BJ (cell line): Measurements from ENCODE around the gene PFN1. TPM values are rescaled to one million over a fixed set of nuclear protein-coding genes. Genes with fewer than 3 reads are reported as not detected.

Source experiments
- CTCF ChIA-PET: fragments of 350-600 bp; formaldehyde crosslinking; extraction: SDS; loops from one replicate; lab custom pipeline; 2021; ENCODE audit warnings: antibody characterized with exemption, inconsistent platforms; lab: Yijun Ruan, JAX
- POLR2A ChIA-PET: fragments of 300-600 bp; sonication (Branson Sonifier 250); formaldehyde crosslinking; extraction: SDS; loops from one replicate; lab custom pipeline; 2021; ENCODE audit warnings: antibody characterized with exemption; lab: Charles Lee
- DNase-seq: peaks from one replicate; pipeline ENCODE4 v3.0.0-alpha.2; 2011; ENCODE audit warnings: low read depth
- H3K27me3 ChIP-seq: 2 replicates; pipeline ENCODE4 v1.6.0; 2011; ENCODE audit warnings: low read length; ENCODE audit not compliant: control insufficient read depth, insufficient read depth
- H3K36me3 ChIP-seq: 2 replicates; pipeline ENCODE4 v1.5.1; 2011; ENCODE audit warnings: low read length; ENCODE audit not compliant: control insufficient read depth, insufficient read depth
- H3K4me3 ChIP-seq: 2 replicates; pipeline ENCODE4 v1.5.1; 2011; ENCODE audit warnings: low read depth, mild to moderate bottlenecking, control low read depth, low read length
- CTCF ChIP-seq: IDR thresholded peaks from 2 replicates; pipeline ENCODE4 v1.5.1; 2011; ENCODE audit warnings: low read depth, mild to moderate bottlenecking, control low read depth, inconsistent platforms, low read length, moderate library complexity; ENCODE audit not compliant: insufficient read depth
- polyA plus RNA-seq: library from polyadenylated mRNA; depleted of rRNA; stranded (reverse); fragments of >200 nt; gene quantifications from 2 replicates; pipeline ENCODE4 v1.2.3, GENCODE V29; 2011

Gene PFN1
- polyA plus RNA-seq, 1 experiment, result 1,791 TPM

DNA sequence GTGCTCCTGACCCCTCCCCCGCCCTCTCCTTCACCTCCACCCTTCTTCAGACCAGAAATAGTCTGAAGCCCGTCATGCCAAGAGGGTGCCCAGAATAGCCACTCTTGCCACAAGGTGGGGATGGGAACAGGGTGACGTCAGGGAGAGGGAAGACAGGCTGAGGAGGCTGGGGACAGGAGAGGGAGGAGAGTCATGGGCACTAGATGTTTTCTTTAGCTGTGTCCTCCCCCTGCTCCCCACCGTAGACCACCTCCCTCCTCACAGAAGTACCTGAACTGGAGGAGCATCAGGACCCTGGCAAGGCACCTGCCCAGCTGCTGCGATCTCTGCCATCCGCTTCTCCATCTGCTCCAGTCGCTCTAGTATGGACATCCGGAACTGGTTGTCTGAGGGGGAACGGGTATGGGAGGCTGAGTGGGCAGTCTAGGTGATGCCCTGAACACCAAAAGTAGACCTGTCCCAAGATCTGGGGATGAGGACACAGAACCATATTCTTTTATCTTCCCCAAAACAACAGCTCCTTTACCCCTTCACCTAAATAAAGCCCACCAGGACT, 25.9 kb upstream of the PFN1 start:
- H3K36me3 ChIP-seq, result peaks cover 26% of the 10 kb centered on the region
- no peak for TF ChIP-seq CTCF
- H3K27me3 ChIP-seq, result no peaks in the 10 kb centered on the region
- H3K4me3 ChIP-seq, result no peak overlapping the region
- no peak for DNase-seq
- ChIA-PET POLR2A (no interaction called here), CTCF (interaction anchor here (1.0 to 1.5 kb wide), 3 partner anchors 34 to 65 kb away, joined by 3 read pairs; partner anchors contain the start of genes RNF167 and SLC25A11)

- Histone ChIP-seq H3K27me3 (no peaks in the 10 kb centered on the region), H3K4me3 (no peak overlapping the region), H3K36me3 (peaks cover 22% of the 10 kb centered on the region)
- CTCF ChIA-PET, result interaction anchor here (1.0 to 1.2 kb wide), 2 partner anchors 13 to 33 kb away, joined by 3 to 4 read pairs; partner anchors contain the start of genes RNF167 and SLC25A11
- TF ChIP-seq CTCF, result no peak
- DNase-seq, result no peak
- POLR2A ChIA-PET, result no interaction called here
Measured at GRCh38 chr17:4973256-4974114, 25.2 kb upstream of the PFN1 start.

GRCh38 chr17:4972752-4973151, 24.4 kb upstream of the PFN1 start:
- TF ChIP-seq CTCF, result no peak
- no peak for DNase-seq
- POLR2A ChIA-PET, result no interaction called here
- Histone ChIP-seq H3K27me3 (no peaks in the 10 kb centered on the region), H3K4me3 (no peak overlapping the region), H3K36me3 (peaks cover 21% of the 10 kb centered on the region)
- CTCF ChIA-PET, result interaction anchor here (1.0 to 4.6 kb wide), 2 partner anchors 8 to 13 kb away, joined by 4 to 40 read pairs; no protein-coding TSS in a partner anchor

- ChIA-PET CTCF (interaction anchor here (4.6 kb wide), 1 partner anchor 8 kb away, joined by 40 read pairs; no protein-coding TSS in a partner anchor), POLR2A (no interaction called here)
- Histone ChIP-seq H3K27me3 (no peaks in the 10 kb centered on the region), H3K36me3 (peaks cover 16% of the 10 kb centered on the region), H3K4me3 (no peak overlapping the region)
- no peak for DNase-seq
- no peak for TF ChIP-seq CTCF
Measured at GRCh38 chr17:4972322-4972721, 24.0 kb upstream of the PFN1 start.

DNA sequence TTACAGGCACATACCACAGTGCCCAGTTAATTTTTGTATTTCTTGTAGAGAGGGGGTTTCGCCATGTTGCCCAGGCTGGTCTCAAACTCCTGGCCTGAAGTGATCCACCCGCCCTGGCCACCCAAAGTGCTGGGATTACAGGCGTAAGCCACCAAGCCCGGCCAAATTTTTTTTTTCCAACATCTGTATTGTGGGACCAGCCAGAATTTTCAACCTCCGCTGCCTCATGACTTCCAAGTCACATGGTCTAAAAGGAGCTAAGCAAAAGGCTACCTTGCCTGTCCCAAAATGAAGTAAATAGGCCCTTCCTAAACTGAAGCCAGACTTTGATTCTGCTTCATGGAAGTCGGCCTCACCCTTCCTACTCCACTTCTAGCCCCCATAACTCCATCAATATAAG, 23.5 kb upstream of the PFN1 start:
- Histone ChIP-seq H3K36me3 (peaks cover 14% of the 10 kb centered on the region), H3K27me3 (no peaks in the 10 kb centered on the region), H3K4me3 (no peak overlapping the region)
- CTCF ChIA-PET, result interaction anchor here (0.6 to 4.6 kb wide), 3 partner anchors 9 to 64 kb away, joined by 4 to 40 read pairs (median 7); no protein-coding TSS in a partner anchor
- no peak for DNase-seq
- TF ChIP-seq CTCF, result no peak
- POLR2A ChIA-PET, result no interaction called here
